ENCODE data around the gene LAMA2. TPM values are rescaled to one million over a fixed set of nuclear protein-coding genes. Genes with fewer than 3 reads are reported as not detected.
"Not testable (repeated sequence)": the region's sequence is repeated elsewhere in the genome, so short reads cannot be mapped to it uniquely, and the experiment has no call there.

LAMA2 gene
- total RNA-seq, 4 donors from 2014 or later, result 15.4 to 55.3 (median 38.7) TPM

GRCh38 chr6:129073691-129074395, 190.9 kb downstream of the LAMA2 start:
- no peak for DNase-seq
- Histone ChIP-seq H3K4me3 (no peak overlapping the region), H3K27me3 (no peaks in the 10 kb centered on the region), H3K36me3 (no peaks in the 10 kb centered on the region), H3K27ac (no peak overlapping the region), H3K9me3 (no peaks in the 10 kb centered on the region), H3K4me1 (no peaks in the 10 kb centered on the region)
- TF ChIP-seq, protein P1, sequence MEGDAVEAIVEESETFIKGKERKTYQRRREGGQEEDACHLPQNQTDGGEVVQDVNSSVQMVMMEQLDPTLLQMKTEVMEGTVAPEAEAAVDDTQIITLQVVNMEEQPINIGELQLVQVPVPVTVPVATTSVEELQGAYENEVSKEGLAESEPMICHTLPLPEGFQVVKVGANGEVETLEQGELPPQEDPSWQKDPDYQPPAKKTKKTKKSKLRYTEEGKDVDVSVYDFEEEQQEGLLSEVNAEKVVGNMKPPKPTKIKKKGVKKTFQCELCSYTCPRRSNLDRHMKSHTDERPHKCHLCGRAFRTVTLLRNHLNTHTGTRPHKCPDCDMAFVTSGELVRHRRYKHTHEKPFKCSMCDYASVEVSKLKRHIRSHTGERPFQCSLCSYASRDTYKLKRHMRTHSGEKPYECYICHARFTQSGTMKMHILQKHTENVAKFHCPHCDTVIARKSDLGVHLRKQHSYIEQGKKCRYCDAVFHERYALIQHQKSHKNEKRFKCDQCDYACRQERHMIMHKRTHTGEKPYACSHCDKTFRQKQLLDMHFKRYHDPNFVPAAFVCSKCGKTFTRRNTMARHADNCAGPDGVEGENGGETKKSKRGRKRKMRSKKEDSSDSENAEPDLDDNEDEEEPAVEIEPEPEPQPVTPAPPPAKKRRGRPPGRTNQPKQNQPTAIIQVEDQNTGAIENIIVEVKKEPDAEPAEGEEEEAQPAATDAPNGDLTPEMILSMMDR (IDR thresholded peaks at IDR 0.05), result no peak
- TF ChIP-seq POLR2A (IDR thresholded peaks at IDR 0.05), result no peak

- no peaks in the 10 kb centered on the region for H3K9me3 ChIP-seq
- H3K27me3 ChIP-seq, result no peaks in the 10 kb centered on the region
- H3K4me1 ChIP-seq, result no peaks in the 10 kb centered on the region
- no peak for TF ChIP-seq POLR2A (IDR thresholded peaks at IDR 0.05)
- TF ChIP-seq, protein P1 (IDR thresholded peaks at IDR 0.05), result no peak
- H3K36me3 ChIP-seq, result no peaks in the 10 kb centered on the region
- H3K4me3 ChIP-seq, result no peak overlapping the region
- no peak for DNase-seq
- no peak overlapping the region for H3K27ac ChIP-seq
Measured at GRCh38 chr6:129084406-129084805, 201.5 kb downstream of the LAMA2 start.

GRCh38 chr6:129088481-129088880, 205.5 kb downstream of the LAMA2 start:
- not testable (repeated sequence) for H3K27me3 ChIP-seq, H3K4me3 ChIP-seq, H3K27ac ChIP-seq, H3K36me3 ChIP-seq, H3K4me1 ChIP-seq, DNase-seq, H3K9me3 ChIP-seq

- TF ChIP-seq, protein P1 (IDR thresholded peaks at IDR 0.05), result no peak
- TF ChIP-seq POLR2A (IDR thresholded peaks at IDR 0.05), result no peak
- Histone ChIP-seq H3K36me3 (no peaks in the 10 kb centered on the region), H3K27ac (no peak overlapping the region), H3K4me1 (no peaks in the 10 kb centered on the region), H3K27me3 (no peaks in the 10 kb centered on the region), H3K4me3 (no peak overlapping the region), H3K9me3 (no peaks in the 10 kb centered on the region)
- no peak for DNase-seq
Measured at GRCh38 chr6:129089357-129089756, 206.4 kb downstream of the LAMA2 start.

- no peak for DNase-seq
- TF ChIP-seq, protein P1 (IDR thresholded peaks at IDR 0.05), result no peak
- TF ChIP-seq POLR2A (IDR thresholded peaks at IDR 0.05), result no peak
- no peaks in the 10 kb centered on the region for H3K36me3 ChIP-seq
- H3K27me3 ChIP-seq, result no peaks in the 10 kb centered on the region
- H3K4me3 ChIP-seq, result no peak overlapping the region
- H3K27ac ChIP-seq, result no peak overlapping the region
- no peaks in the 10 kb centered on the region for H3K9me3 ChIP-seq
- H3K4me1 ChIP-seq, result no peaks in the 10 kb centered on the region
Measured at GRCh38 chr6:129094147-129094546, 211.2 kb downstream of the LAMA2 start.

DNA sequence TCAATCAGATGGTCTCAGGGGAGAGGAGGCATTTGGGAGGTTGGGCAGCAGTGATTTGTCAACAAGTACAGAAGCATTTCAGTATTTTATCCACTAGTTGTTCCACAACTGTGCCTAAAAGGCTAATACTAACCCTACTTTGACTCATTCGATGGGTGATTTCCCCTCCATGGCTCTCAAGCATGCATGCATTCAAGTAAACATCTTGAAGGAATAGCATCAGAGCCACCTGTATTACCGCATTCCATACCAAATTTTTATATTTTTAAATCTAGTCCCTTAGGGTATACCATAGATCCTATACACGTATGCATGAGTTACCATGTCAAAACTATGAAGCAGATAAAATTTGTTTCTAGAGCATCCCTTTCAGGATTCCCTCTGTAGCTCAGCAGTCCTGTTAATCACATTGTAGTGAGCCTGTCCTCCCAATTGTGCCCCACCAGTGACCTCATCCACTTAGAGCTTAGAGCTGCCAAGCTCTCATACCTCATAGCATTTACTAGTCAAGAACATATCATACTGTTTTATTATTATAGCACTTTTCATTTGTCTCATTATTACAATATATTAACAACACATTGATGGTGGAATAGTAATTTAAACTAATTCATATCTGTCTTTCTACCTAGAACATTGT, 213.8 kb downstream of the LAMA2 start:
- Histone ChIP-seq H3K4me3 (no peak overlapping the region), H3K4me1 (no peaks in the 10 kb centered on the region), H3K27me3 (no peaks in the 10 kb centered on the region), H3K9me3 (no peaks in the 10 kb centered on the region), H3K36me3 (no peaks in the 10 kb centered on the region), H3K27ac (no peak overlapping the region)
- TF ChIP-seq POLR2A (IDR thresholded peaks at IDR 0.05), result no peak
- TF ChIP-seq, protein P1 (IDR thresholded peaks at IDR 0.05), result no peak
- no peak for DNase-seq
